DND-41 (cell line): Measurements from ENCODE around the gene UNC119B.

Experiments used
- ATAC-seq: fragments of 200-7000 bp; cut with Tn5 transposase; 3 replicates; pipeline ENCODE4 v1.9.1; 2021; ENCODE audit warnings: low read depth; ENCODE audit not compliant: insufficient read depth
- DNase-seq: peaks from one replicate; pipeline ENCODE4 v3.0.0-alpha.2; 2020
- H2AFZ ChIP-seq: 2 replicates; pipeline ENCODE4 v1.6.0; 2012; ENCODE audit warnings: low read depth, low read length
- H3K27ac ChIP-seq: 2 replicates; pipeline ENCODE4 v1.5.1; 2012; ENCODE audit warnings: low read length, inconsistent platforms
- H3K27me3 ChIP-seq: fragments of 200-600 bp; sonication (generic); 2 replicates; pipeline ENCODE4 v1.6.0; 2012; ENCODE audit warnings: low read length, mild to moderate bottlenecking, inconsistent platforms; ENCODE audit not compliant: insufficient read depth, poor library complexity
- H3K36me3 ChIP-seq: 2 replicates; pipeline ENCODE4 v1.5.1; 2012; ENCODE audit warnings: low read length, inconsistent platforms; ENCODE audit not compliant: insufficient read depth
- H3K4me1 ChIP-seq: 2 replicates; pipeline ENCODE4 v1.5.1; 2012; ENCODE audit warnings: mild to moderate bottlenecking, low read length; ENCODE audit not compliant: insufficient read depth
- H3K4me2 ChIP-seq: 2 replicates; pipeline ENCODE4 v1.6.0; 2012; ENCODE audit warnings: mild to moderate bottlenecking, moderate library complexity, low read length, inconsistent platforms; ENCODE audit not compliant: insufficient read depth
- H3K4me3 ChIP-seq, 2 experiments: fragments of 200-600 bp in 1 of 2; shearing (Covaris generic) in 1 of 2; 2 replicates each; pipeline ENCODE4 v1.5.1; 2012 to 2016; ENCODE audit warnings: inconsistent platforms in 2 of 2, low read length in 2 of 2, mild to moderate bottlenecking in 2 of 2, low read depth in 1 of 2, moderate library complexity in 1 of 2
- H3K79me2 ChIP-seq: 2 replicates; pipeline ENCODE4 v1.6.0; 2012; ENCODE audit warnings: low read length, inconsistent platforms; ENCODE audit not compliant: insufficient read depth
- H3K9ac ChIP-seq: 2 replicates; pipeline ENCODE4 v1.6.0; 2012; ENCODE audit warnings: low read depth, mild to moderate bottlenecking, inconsistent platforms, low read length, moderate library complexity
- H3K9me3 ChIP-seq: 2 replicates; pipeline ENCODE4 v1.5.1; 2012; ENCODE audit warnings: low read length, moderate library complexity, mild to moderate bottlenecking, inconsistent platforms; ENCODE audit not compliant: insufficient read depth, severe bottlenecking
- H4K20me1 ChIP-seq: 2 replicates; pipeline ENCODE4 v1.6.0; 2012; ENCODE audit warnings: low read length; ENCODE audit not compliant: insufficient read depth
- CTCF ChIP-seq: IDR thresholded peaks from 2 replicates; pipeline ENCODE4 v1.5.1; 2012; ENCODE audit warnings: borderline replicate concordance, low read length, moderate library complexity, mild to moderate bottlenecking; ENCODE audit not compliant: poor library complexity, severe bottlenecking; ENCODE audit errors: extremely low read depth
- EZH2 ChIP-seq: IDR thresholded peaks from 3 replicates; pipeline ENCODE4 v1.6.1; 2012; ENCODE audit warnings: borderline replicate concordance, low read depth, mild to moderate bottlenecking, moderate library complexity, low read length, inconsistent platforms; ENCODE audit not compliant: severe bottlenecking

Gene UNC119B

DNA sequence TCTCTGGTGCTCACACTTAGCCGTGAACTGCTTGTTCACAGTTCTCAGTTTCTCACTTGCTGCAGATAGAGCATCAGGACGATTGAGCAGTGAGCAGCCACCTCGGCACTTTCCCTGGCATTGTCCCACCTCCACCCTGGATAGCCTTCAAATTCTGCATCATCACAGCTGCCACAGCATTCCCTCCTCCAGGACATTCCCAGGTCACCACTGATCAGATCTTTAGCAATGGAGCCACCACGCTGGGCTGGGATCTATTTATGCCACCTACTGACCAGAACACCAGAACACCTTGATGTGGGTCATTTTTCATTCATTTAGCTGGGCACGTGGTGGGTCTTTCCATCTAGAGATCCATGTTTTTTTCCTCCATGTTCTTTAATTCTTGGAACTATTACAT is 39.0 kb downstream of the UNC119B start:
- TF ChIP-seq EZH2, result no peak
- TF ChIP-seq CTCF, result no peak
- H3K4me1 ChIP-seq, result no peaks in the 10 kb centered on the region
- H3K9me3 ChIP-seq, result no peaks in the 10 kb centered on the region
- H3K4me3 ChIP-seq, result no peak overlapping the region
- no peaks in the 10 kb centered on the region for H4K20me1 ChIP-seq
- no peak overlapping the region for H3K4me2 ChIP-seq
- no peak overlapping the region for H3K9ac ChIP-seq
- no peak overlapping the region for H2AFZ ChIP-seq
- no peaks in the 10 kb centered on the region for H3K79me2 ChIP-seq
- no peak for DNase-seq
- H3K27me3 ChIP-seq, result no peaks in the 10 kb centered on the region
- H3K27ac ChIP-seq, result no peak overlapping the region
- H3K36me3 ChIP-seq, result no peaks in the 10 kb centered on the region
- no peak for ATAC-seq

DNA sequence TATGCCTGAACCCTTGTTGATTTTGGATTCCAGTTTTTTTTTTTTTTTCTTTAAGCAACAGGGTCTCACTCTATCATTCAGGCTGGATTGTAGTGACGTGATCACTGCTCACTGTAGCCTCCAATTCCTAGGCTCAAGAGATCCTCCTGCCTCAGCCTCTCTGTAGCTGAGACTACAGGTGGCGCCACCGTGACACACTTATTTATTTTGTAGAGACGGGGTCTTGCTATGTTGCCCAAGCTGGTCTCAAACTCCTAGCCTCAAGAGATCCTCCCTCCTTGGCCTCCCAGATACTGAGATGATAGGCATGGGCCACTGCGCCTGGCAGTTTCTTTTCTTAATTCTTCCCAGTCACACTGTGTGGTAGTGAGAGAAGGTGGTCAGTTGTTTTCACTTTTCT is 40.5 kb downstream of the UNC119B start:
- H3K27ac ChIP-seq, result no peak overlapping the region
- H4K20me1 ChIP-seq, result no peaks in the 10 kb centered on the region
- no peak for ATAC-seq
- no peak overlapping the region for H3K9ac ChIP-seq
- H3K36me3 ChIP-seq, result no peaks in the 10 kb centered on the region
- no peaks in the 10 kb centered on the region for H3K4me1 ChIP-seq
- no peak overlapping the region for H3K4me2 ChIP-seq
- no peak overlapping the region for H3K4me3 ChIP-seq
- no peak for DNase-seq
- H2AFZ ChIP-seq, result no peak overlapping the region
- TF ChIP-seq CTCF (peak; percentile 34), EZH2 (no peak)
- H3K9me3 ChIP-seq, result peaks cover 4% of the 10 kb centered on the region
- H3K79me2 ChIP-seq, result no peaks in the 10 kb centered on the region
- no peaks in the 10 kb centered on the region for H3K27me3 ChIP-seq

- DNase-seq (no peak), ATAC-seq (no peak)
- Histone ChIP-seq H2AFZ (no peak overlapping the region), H3K4me1 (no peaks in the 10 kb centered on the region), H3K4me2 (no peak overlapping the region), H3K27ac (no peak overlapping the region), H4K20me1 (no peaks in the 10 kb centered on the region), H3K9me3 (peaks cover 4% of the 10 kb centered on the region), H3K27me3 (no peaks in the 10 kb centered on the region), H3K36me3 (no peaks in the 10 kb centered on the region), H3K4me3 (no peak overlapping the region), H3K9ac (no peak overlapping the region), H3K79me2 (no peaks in the 10 kb centered on the region)
- TF ChIP-seq EZH2 (no peak), CTCF (no peak)
These were observed 41.1 kb downstream of the UNC119B start for GRCh38 chr12:120751389-120751788.

- no peaks in the 10 kb centered on the region for H3K4me1 ChIP-seq
- ATAC-seq (no peak), DNase-seq (no peak)
- H3K4me3 ChIP-seq, result no peak overlapping the region
- H3K36me3 ChIP-seq, result 0 out of 2 replicates have a peak, but pooled peaks cover 4% of the 10 kb centered on the region
- no peak overlapping the region for H3K27ac ChIP-seq
- H3K27me3 ChIP-seq, result no peaks in the 10 kb centered on the region
- no peak for TF ChIP-seq EZH2
- no peak for TF ChIP-seq CTCF
- peaks cover 4% of the 10 kb centered on the region for H3K9me3 ChIP-seq
- H3K79me2 ChIP-seq, result no peaks in the 10 kb centered on the region
- no peak overlapping the region for H3K4me2 ChIP-seq
- no peak overlapping the region for H3K9ac ChIP-seq
- H4K20me1 ChIP-seq, result no peaks in the 10 kb centered on the region
- no peak overlapping the region for H2AFZ ChIP-seq
These were observed 44.5 kb downstream of the UNC119B start for GRCh38 chr12:120754792-120755191.
